ENCODE data around the gene HIPK1. TPM values are rescaled to one million over a fixed set of nuclear protein-coding genes. Genes with fewer than 3 reads are reported as not detected.

Gene HIPK1
- total RNA-seq, 1 experiment from 2014 or later, result 40.1 TPM

DNA sequence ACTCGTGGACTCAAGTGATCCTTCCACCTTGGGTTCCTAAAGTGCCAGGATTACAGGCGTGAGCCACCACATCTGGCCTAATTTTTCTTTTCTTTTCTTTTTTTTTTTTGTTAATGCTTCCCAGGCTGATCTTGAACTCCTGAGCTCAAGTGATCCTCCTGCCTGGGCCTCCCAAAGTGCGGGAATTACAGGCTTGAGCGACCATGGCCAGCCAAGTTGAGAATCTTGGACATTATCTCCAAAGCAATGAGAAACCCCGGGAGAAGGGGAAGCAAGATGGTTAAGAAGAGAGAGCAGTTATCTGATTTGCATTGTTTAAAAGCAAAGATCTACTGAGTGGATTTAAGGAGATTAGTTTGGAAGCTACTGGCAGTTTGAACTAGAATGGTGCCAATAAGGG is 9.1 kb downstream of the HIPK1 start:
- TF ChIP-seq SRF (IDR thresholded peaks at IDR 0.05; ENCODE audit: low read depth) (no peak), EZH2 (IDR thresholded peaks at IDR 0.05) (no peak), SP1 (IDR thresholded peaks at IDR 0.05; ENCODE audit: low read depth) (no peak)
- Histone ChIP-seq H3K4me2 (ENCODE audit: low read length) (no peak overlapping the region), H3K79me2 (ENCODE audit: insufficient read depth, low read length) (peaks cover 71% of the 10 kb centered on the region), H4K20me1 (ENCODE audit: insufficient read depth) (0 out of 2 replicates have a peak, but pooled peaks cover 2% of the 10 kb centered on the region), H2AFZ (ENCODE audit: low read depth, low read length, poor library complexity, severe bottlenecking) (no peak overlapping the region), H3K9ac (ENCODE audit: low read length) (no peak overlapping the region), H3K4me3 (replicated peaks in 1 of 2; ENCODE audit: low read depth in 1 of 2, low read length in 2 of 2) (no peak overlapping the region), H3K4me1 (ENCODE audit: control insufficient read depth in 1 of 2, insufficient read depth in 2 of 2, low read length in 2 of 2) (no peaks in the 10 kb centered on the region), H3K36me3 (ENCODE audit: control insufficient read depth in 1 of 2, insufficient read depth in 2 of 2, low read length in 2 of 2) (peaks cover 7 to 11% of the 10 kb centered on the region in 2 experiments; a peak in 3 of 4 replicates), H3K27ac (ENCODE audit: low read depth, low read length) (no peak overlapping the region), H3K9me3 (ENCODE audit: control insufficient read depth in 1 of 2, insufficient read depth in 1 of 2, low read depth in 1 of 2, low read length in 2 of 2) (no peaks in the 10 kb centered on the region), H3K27me3 (ENCODE audit: insufficient read depth, low read length) (no peaks in the 10 kb centered on the region), H3K9me2 (ENCODE audit: insufficient read depth) (no peaks in the 10 kb centered on the region)
- BruUV-seq (replicated peaks), result no TSS peak
- ATAC-seq (no peak), DNase-seq (ENCODE audit: low read depth, low spot score) (no peak)
- intact Hi-C loops (cut with micrococcal nuclease), result no loop called here
- ChIA-PET CTCF (no interaction called here), POLR2A (no interaction called here), RAD21 (ENCODE audit: low non-redundant PET in 1 of 2, low total read pairs in 2 of 2, uncharacterized antibody in 2 of 2, unreplicated experiment in 2 of 2) (no interaction called here)

- BruUV-seq (replicated peaks), result no TSS peak
- Histone ChIP-seq H3K9me2 (ENCODE audit: insufficient read depth) (no peaks in the 10 kb centered on the region), H2AFZ (ENCODE audit: low read depth, low read length, poor library complexity, severe bottlenecking) (no peak overlapping the region), H3K27me3 (ENCODE audit: insufficient read depth, low read length) (no peaks in the 10 kb centered on the region), H3K79me2 (ENCODE audit: insufficient read depth, low read length) (peaks cover 56% of the 10 kb centered on the region), H3K4me3 (replicated peaks in 1 of 2; ENCODE audit: low read depth in 1 of 2, low read length in 2 of 2) (no peak overlapping the region), H3K27ac (ENCODE audit: low read depth, low read length) (no peak overlapping the region), H3K9me3 (ENCODE audit: control insufficient read depth in 1 of 2, insufficient read depth in 1 of 2, low read depth in 1 of 2, low read length in 2 of 2) (no peaks in the 10 kb centered on the region), H3K4me1 (ENCODE audit: control insufficient read depth in 1 of 2, insufficient read depth in 2 of 2, low read length in 2 of 2) (no peaks in the 10 kb centered on the region), H3K36me3 (ENCODE audit: control insufficient read depth in 1 of 2, insufficient read depth in 2 of 2, low read length in 2 of 2) (peaks cover 10 to 11% of the 10 kb centered on the region in 2 experiments; a peak in 3 of 4 replicates), H3K9ac (ENCODE audit: low read length) (no peak overlapping the region), H4K20me1 (ENCODE audit: insufficient read depth) (no peaks in the 10 kb centered on the region), H3K4me2 (ENCODE audit: low read length) (no peak overlapping the region)
- TF ChIP-seq CEBPB (IDR thresholded peaks at IDR 0.05; ENCODE audit: low read depth) (no peak), SRF (IDR thresholded peaks at IDR 0.05; ENCODE audit: low read depth) (no peak)
- intact Hi-C loops (cut with micrococcal nuclease), result no loop called here
- DNase-seq (ENCODE audit: low read depth, low spot score) (no peak), ATAC-seq (no peak)
- POLR2A ChIA-PET, result no interaction called here
- RAD21 ChIA-PET (ENCODE audit: low non-redundant PET in 1 of 2, low total read pairs in 2 of 2, uncharacterized antibody in 2 of 2, unreplicated experiment in 2 of 2), result no interaction called here
- CTCF ChIA-PET, result no interaction called here
Measured at GRCh38 chr1:113940365-113941244, 11.5 kb downstream of the HIPK1 start.
